ENCODE data around the gene UNC93B1. TPM values are rescaled to one million over a fixed set of nuclear protein-coding genes. Genes with fewer than 3 reads are reported as not detected.
A peak's percentile ranks its signal among the peaks of the same experiment; 100 is the strongest.

The UNC93B1 gene
- polyA plus RNA-seq, 6 donors from 2014 or later: 93.5 to 149 (median 103) TPM

DNA sequence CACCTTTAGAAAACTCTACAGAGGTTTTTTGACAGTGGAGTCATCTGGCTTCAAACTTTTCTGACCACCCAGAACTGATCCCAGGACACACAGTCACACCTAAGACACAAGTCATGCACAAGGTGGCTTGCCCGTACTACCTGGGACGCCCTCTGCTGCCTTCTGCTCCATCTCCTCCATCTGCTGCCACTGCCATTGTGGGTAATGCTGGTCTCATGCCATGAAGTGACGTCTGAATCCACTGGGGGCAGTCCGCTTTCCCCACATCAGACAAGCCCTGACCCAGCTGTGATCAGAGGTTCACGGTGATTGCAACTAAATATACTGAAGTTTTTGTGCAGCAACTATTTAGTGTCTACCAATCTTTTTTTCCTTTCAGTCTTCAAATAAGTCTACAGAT, 21.1 kb upstream of the UNC93B1 start:
- Mint-ChIP-seq H3K4me1 (peaks cover 5 to 10% (median 8%) of the 10 kb centered on the region in 3 donors), H3K27ac (peak overlapping the region in 1 of 6 donors; percentile 54), H3K36me3 (peaks cover 0 to 7% of the 10 kb centered on the region in 2 donors), H3K4me3 (peak overlapping the region in 1 of 8 donors; percentile 43), H3K27me3 (peaks cover 0 to 5% (median 0%) of the 10 kb centered on the region in 3 donors), H3K9me3 (peaks cover 0 to 5% (median 0%) of the 10 kb centered on the region in 7 donors)
- DNase-seq: no peak
- peak; percentile 53 to 58 for ATAC-seq (ENCODE audit: low read depth in 2 of 2)

DNA sequence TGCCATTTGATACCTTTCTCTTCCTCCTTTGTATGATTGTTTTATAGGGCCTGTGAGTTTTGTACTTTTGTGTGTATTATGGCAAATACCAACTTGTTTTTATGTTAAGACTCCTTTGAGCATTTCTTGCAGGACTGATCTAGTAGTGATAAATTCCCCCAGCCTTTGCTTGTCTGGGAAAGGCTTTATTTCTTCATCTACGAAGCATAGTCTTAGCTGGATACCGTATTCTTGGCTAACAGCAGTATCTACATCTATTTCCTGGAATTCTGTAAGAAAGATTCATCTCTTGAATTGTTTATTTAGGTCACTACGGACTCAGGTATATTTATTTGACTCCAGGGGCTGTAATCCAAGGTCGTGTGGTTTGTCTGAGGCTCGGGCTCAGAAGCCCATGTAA, 20.6 kb upstream of the UNC93B1 start:
- H3K27me3 Mint-ChIP-seq: peaks cover 0 to 5% (median 0%) of the 10 kb centered on the region in 3 donors
- no peak for ATAC-seq (ENCODE audit: low read depth in 2 of 2)
- peaks cover 0 to 7% of the 10 kb centered on the region in 2 donors for H3K36me3 Mint-ChIP-seq
- H3K27ac Mint-ChIP-seq: peak overlapping the region in 1 of 6 donors; percentile 67
- peaks cover 0 to 5% (median 0%) of the 10 kb centered on the region in 7 donors for H3K9me3 Mint-ChIP-seq
- no peak overlapping the region for H3K4me3 Mint-ChIP-seq
- H3K4me1 Mint-ChIP-seq: peaks cover 3 to 7% (median 3%) of the 10 kb centered on the region in 3 donors
- DNase-seq: no peak

DNA sequence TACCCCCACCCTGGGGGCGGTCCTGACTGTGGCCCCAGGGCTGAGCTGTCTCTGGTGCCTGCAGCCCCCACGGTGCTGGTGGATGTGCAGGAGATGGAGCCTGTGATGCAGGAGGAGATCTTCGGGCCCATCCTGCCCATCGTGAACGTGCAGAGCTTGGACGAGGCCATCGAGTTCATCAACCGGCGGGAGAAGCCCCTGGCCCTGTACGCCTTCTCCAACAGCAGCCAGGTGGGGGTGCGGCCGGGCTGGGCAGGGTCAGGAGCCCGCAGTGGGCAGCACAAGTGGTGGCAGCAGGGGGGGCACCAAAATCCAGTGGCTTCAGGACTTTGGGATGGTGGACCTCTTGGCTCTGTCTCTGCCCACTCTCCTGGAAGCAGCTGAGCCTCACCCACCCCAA, 18.6 kb upstream of the UNC93B1 start:
- Mint-ChIP-seq H3K27me3 (no peaks in the 10 kb centered on the region), H3K27ac (no peak overlapping the region), H3K36me3 (peaks cover 0 to 7% of the 10 kb centered on the region in 2 donors), H3K4me1 (peaks cover 0 to 6% (median 3%) of the 10 kb centered on the region in 3 donors), H3K4me3 (no peak overlapping the region), H3K9me3 (peaks cover 0 to 5% (median 0%) of the 10 kb centered on the region in 7 donors)
- no peak for DNase-seq
- no peak for ATAC-seq (ENCODE audit: low read depth in 2 of 2)

- Mint-ChIP-seq H3K9me3 (peaks cover 0 to 5% (median 0%) of the 10 kb centered on the region in 7 donors), H3K4me3 (no peak overlapping the region), H3K36me3 (peaks cover 0 to 7% of the 10 kb centered on the region in 2 donors), H3K27me3 (no peaks in the 10 kb centered on the region), H3K27ac (no peak overlapping the region), H3K4me1 (peaks cover 0 to 3% (median 2%) of the 10 kb centered on the region in 3 donors)
- DNase-seq: no peak
- ATAC-seq (ENCODE audit: low read depth in 2 of 2): no peak
These were observed 17.4 kb upstream of the UNC93B1 start for GRCh38 chr11:68021167-68021787.

- DNase-seq (no peak), ATAC-seq (ENCODE audit: low read depth in 2 of 2) (no peak)
- peaks cover 0 to 7% of the 10 kb centered on the region in 2 donors for H3K36me3 Mint-ChIP-seq
- no peaks in the 10 kb centered on the region for H3K27me3 Mint-ChIP-seq
- peaks cover 0 to 5% (median 0%) of the 10 kb centered on the region in 7 donors for H3K9me3 Mint-ChIP-seq
- no peak overlapping the region for H3K4me3 Mint-ChIP-seq
- H3K4me1 Mint-ChIP-seq: peaks cover 0 to 3% (median 2%) of the 10 kb centered on the region in 3 donors
- H3K27ac Mint-ChIP-seq: no peak overlapping the region
These were observed 16.7 kb upstream of the UNC93B1 start for GRCh38 chr11:68020575-68020974.

DNA sequence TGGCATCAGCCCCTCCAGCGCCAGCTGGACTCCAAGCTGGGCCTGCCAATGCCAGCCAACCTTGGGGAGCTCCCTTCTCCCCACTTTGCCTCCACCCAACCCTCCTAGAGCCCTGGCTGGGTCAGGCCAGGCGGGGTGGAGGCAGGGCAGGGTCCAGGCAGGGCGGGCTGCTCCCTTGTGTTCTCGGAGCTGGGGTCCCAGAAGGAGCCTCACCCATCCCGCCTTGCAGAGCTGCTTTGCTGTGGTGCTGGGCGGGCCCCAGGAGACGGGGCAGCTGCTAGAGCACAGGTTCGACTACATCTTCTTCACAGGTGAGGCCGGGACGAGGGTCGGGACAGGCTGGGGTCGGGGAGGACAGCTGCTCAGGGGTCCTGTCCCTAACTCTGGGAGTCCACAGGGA, 15.6 kb upstream of the UNC93B1 start:
- Mint-ChIP-seq H3K4me1 (peaks cover 0 to 3% (median 0%) of the 10 kb centered on the region in 3 donors), H3K27me3 (no peaks in the 10 kb centered on the region), H3K9me3 (peaks cover 0 to 1% (median 0%) of the 10 kb centered on the region in 7 donors), H3K27ac (no peak overlapping the region), H3K36me3 (no peaks in the 10 kb centered on the region), H3K4me3 (no peak overlapping the region)
- ATAC-seq (ENCODE audit: low read depth in 2 of 2) (no peak), DNase-seq (no peak)

DNA sequence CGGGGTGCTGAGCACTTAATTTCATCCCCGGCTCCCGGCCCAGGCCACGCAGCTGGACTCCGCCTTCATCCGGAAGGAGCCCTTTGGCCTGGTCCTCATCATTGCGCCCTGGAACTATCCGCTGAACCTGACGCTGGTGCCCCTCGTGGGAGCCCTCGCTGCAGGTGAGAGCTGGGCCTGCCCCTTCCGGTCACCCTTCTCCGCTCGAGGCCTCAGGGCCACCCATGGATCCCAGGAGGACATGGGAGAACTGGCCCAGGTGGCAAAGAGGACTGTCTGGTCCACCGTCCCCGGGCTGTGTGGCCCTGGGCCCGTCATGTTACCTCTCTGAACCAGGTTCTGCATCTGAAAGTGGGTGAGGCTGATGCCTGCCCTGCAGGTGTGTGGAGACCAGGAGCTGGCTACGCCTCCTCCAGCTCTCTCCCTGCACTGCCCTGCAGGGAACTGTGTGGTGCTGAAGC, 14.9 kb upstream of the UNC93B1 start:
- no peak overlapping the region for H3K4me3 Mint-ChIP-seq
- H3K36me3 Mint-ChIP-seq: no peaks in the 10 kb centered on the region
- H3K27me3 Mint-ChIP-seq: no peaks in the 10 kb centered on the region
- DNase-seq (no peak), ATAC-seq (ENCODE audit: low read depth in 2 of 2) (no peak)
- H3K4me1 Mint-ChIP-seq: peaks cover 0 to 5% (median 0%) of the 10 kb centered on the region in 3 donors
- peak overlapping the region in 1 of 6 donors; percentile 76 for H3K27ac Mint-ChIP-seq
- H3K9me3 Mint-ChIP-seq: peaks cover 0 to 1% (median 0%) of the 10 kb centered on the region in 7 donors

GRCh38 chr11:68017980-68018729, 14.3 kb upstream of the UNC93B1 start:
- ATAC-seq (ENCODE audit: low read depth in 2 of 2) (no peak), DNase-seq (no peak)
- Mint-ChIP-seq H3K4me3 (no peak overlapping the region), H3K36me3 (no peaks in the 10 kb centered on the region), H3K27me3 (no peaks in the 10 kb centered on the region), H3K27ac (no peak overlapping the region), H3K9me3 (peaks cover 0 to 1% (median 0%) of the 10 kb centered on the region in 7 donors), H3K4me1 (peaks cover 0 to 5% (median 0%) of the 10 kb centered on the region in 3 donors)

DNA sequence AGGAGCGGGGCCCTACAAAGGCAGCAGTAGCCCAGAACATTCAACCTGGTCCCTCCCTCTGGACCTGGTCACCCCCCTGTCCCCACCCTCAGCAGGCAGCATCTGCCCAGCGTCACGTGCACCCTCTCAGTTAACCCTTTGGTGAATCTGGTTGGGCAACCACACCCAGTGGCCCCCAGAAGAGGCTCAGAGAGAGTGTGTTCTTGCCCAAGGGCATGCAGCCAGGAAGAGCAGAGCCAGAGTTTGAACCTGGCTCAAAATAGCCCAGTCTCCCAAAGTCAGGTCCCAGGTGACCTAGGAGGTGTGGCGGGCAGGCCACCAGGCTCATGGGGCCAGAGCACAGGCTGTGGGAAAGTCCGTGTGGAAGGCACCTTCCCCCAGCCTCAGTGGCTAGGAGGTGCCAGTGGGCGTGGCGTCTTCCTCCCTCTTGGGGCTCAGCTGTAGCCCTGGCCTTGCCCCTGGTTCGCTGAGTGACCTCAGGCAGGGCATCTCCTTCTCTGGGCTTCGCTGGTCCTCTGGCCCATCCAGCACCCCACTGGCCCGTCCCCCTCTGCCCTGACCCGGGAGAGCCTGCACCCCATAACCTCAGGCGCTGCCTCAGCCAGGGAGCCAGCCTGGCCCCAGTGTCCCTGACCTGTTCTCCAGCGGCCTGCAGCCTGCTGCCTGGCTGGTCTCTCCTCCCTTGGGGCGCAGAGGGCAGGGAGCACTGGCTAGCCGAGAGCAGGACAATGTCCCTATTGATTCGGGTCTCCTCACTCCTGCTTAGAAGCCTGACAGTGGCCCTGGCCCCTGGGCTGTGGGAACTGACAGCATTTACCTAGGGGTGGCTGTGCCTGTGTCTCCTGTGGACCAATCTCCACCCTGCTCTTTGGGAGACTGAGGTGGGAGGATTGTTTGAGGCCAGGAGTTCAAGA, 13.3 kb upstream of the UNC93B1 start:
- Mint-ChIP-seq H3K36me3 (no peaks in the 10 kb centered on the region), H3K27ac (no peak overlapping the region), H3K4me1 (peaks cover 0 to 5% (median 0%) of the 10 kb centered on the region in 3 donors), H3K9me3 (peaks cover 0 to 1% (median 0%) of the 10 kb centered on the region in 7 donors), H3K27me3 (no peaks in the 10 kb centered on the region), H3K4me3 (no peak overlapping the region)
- ATAC-seq (ENCODE audit: low read depth in 2 of 2) (no peak), DNase-seq (no peak)

GRCh38 chr11:68016161-68016903, 12.4 kb upstream of the UNC93B1 start:
- H3K27ac Mint-ChIP-seq: peak overlapping the region in 1 of 6 donors; percentile 20
- peaks cover 0 to 1% (median 0%) of the 10 kb centered on the region in 7 donors for H3K9me3 Mint-ChIP-seq
- H3K27me3 Mint-ChIP-seq: no peaks in the 10 kb centered on the region
- peaks cover 5 to 10% (median 6%) of the 10 kb centered on the region in 3 donors for H3K4me1 Mint-ChIP-seq
- ATAC-seq (ENCODE audit: low read depth in 2 of 2) (no peak), DNase-seq (no peak)
- H3K4me3 Mint-ChIP-seq: no peak overlapping the region
- no peaks in the 10 kb centered on the region for H3K36me3 Mint-ChIP-seq

GRCh38 chr11:68015467-68015866, 11.6 kb upstream of the UNC93B1 start:
- no peak for ATAC-seq (ENCODE audit: low read depth in 2 of 2)
- H3K4me1 Mint-ChIP-seq: peaks cover 9 to 19% (median 14%) of the 10 kb centered on the region in 3 donors
- H3K36me3 Mint-ChIP-seq: no peaks in the 10 kb centered on the region

DNA sequence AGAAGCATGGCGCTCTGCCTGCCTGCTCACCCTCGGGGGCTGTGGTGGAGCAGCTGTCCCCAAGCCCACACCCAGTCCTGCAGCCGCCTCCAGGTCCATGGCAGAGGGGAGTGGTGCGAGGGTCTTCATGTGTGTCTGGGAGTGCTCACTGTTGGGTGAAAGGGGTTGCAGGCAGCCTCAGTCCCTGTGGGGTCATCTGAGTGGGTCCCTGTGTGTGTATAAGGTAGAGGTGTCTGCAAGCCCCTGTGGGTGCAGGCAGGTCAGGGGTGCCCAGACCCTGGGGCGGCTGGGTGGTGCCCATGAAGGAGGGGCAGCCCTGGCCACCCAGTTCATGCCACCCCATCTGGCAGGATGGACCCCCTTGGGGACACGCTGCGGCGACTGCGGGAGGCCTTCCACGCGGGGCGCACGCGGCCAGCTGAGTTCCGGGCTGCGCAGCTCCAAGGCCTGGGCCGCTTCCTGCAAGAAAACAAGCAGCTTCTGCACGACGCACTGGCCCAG, 11.1 kb upstream of the UNC93B1 start:
- ATAC-seq (ENCODE audit: low read depth in 2 of 2) (no peak), DNase-seq (no peak)
- peak overlapping the region in 1 of 8 donors; percentile 42 for H3K4me3 Mint-ChIP-seq
- H3K4me1 Mint-ChIP-seq: peaks cover 14 to 23% (median 19%) of the 10 kb centered on the region in 3 donors
- no peaks in the 10 kb centered on the region for H3K36me3 Mint-ChIP-seq
- H3K27me3 Mint-ChIP-seq: no peaks in the 10 kb centered on the region
- no peak overlapping the region for H3K27ac Mint-ChIP-seq
- peaks cover 0 to 1% (median 0%) of the 10 kb centered on the region in 7 donors for H3K9me3 Mint-ChIP-seq

More at GRCh38 chr11:68015467-68015866, 11.6 kb upstream of the UNC93B1 start:
- Mint-ChIP-seq H3K9me3 (peaks cover 0 to 1% (median 0%) of the 10 kb centered on the region in 7 donors), H3K4me3 (no peak overlapping the region), H3K27ac (no peak overlapping the region), H3K27me3 (no peaks in the 10 kb centered on the region)
- no peak for DNase-seq
